OCI-LY7 (cell line): ENCODE results near the gene GRIA1. TPM values are rescaled to one million over a fixed set of nuclear protein-coding genes. Genes with fewer than 3 reads are reported as not detected.

Experiments
- BruUV-seq: library from RNA; stranded (reverse); fragments of 400-500 nt; replicated peaks from 2 replicates; lab custom pipeline; 2021; lab: Mats Ljungman, UMichigan
- CTCF ChIA-PET: fragments of 300-600 bp; sonication (Branson Sonifier 250); formaldehyde crosslinking; loops from one replicate; lab custom pipeline; 2022; ENCODE audit warnings: antibody characterized with exemption; ENCODE audit not compliant: unreplicated experiment; lab: Charles Lee
- POLR2A ChIA-PET: fragments of 300-600 bp; sonication (Branson Sonifier 250); formaldehyde crosslinking; loops from one replicate; lab custom pipeline; 2022; ENCODE audit warnings: antibody characterized with exemption; lab: Charles Lee
- DNase-seq: peaks from one replicate; pipeline ENCODE4 v3.0.0-alpha.2; 2015; ENCODE audit warnings: low spot score
- H2AFZ ChIP-seq: fragments of 200-600 bp; sonication (generic), shearing (Covaris generic); 2 replicates; pipeline ENCODE4 v1.6.1; 2014; ENCODE audit warnings: mild to moderate bottlenecking, antibody characterized with exemption, low read length, moderate library complexity
- H3K27ac ChIP-seq: fragments of 200-600 bp; sonication (generic); 2 replicates; pipeline ENCODE4 v1.5.1; 2014; ENCODE audit warnings: mixed run types, low read depth, mild to moderate bottlenecking, moderate library complexity, low read length, inconsistent platforms; ENCODE audit not compliant: poor library complexity, severe bottlenecking
- H3K36me3 ChIP-seq: fragments of 200-600 bp; sonication (generic); 2 replicates; pipeline ENCODE4 v1.6.1; 2014; ENCODE audit warnings: mild to moderate bottlenecking, antibody characterized with exemption, low read length, moderate library complexity, mixed read lengths; ENCODE audit not compliant: insufficient read depth
- H3K4me1 ChIP-seq: fragments of 200-600 bp; sonication (generic); 2 replicates; pipeline ENCODE4 v1.5.1; 2014; ENCODE audit warnings: mild to moderate bottlenecking, low read length; ENCODE audit not compliant: insufficient read depth, poor library complexity, severe bottlenecking
- H3K4me2 ChIP-seq: fragments of 200-600 bp; sonication (generic); 2 replicates; pipeline ENCODE4 v1.6.1; 2014; ENCODE audit warnings: mild to moderate bottlenecking, low read length
- H3K4me3 ChIP-seq: fragments of 200-600 bp; sonication (generic); 2 replicates; pipeline ENCODE4 v1.5.1; 2014; ENCODE audit warnings: mild to moderate bottlenecking, low read depth, low read length; ENCODE audit not compliant: poor library complexity, severe bottlenecking
- H3K79me2 ChIP-seq: fragments of 200-600 bp; sonication (generic); 2 replicates; pipeline ENCODE4 v1.6.1; 2016; ENCODE audit warnings: low read depth, mild to moderate bottlenecking, low read length, moderate library complexity, mixed read lengths; ENCODE audit not compliant: insufficient read depth
- H3K9me2 ChIP-seq: fragments of 200-600 bp; sonication (generic); 2 replicates; pipeline ENCODE4 v1.6.1; 2016; ENCODE audit warnings: mild to moderate bottlenecking, low read length, mixed read lengths; ENCODE audit not compliant: insufficient read depth
- H3K9me3 ChIP-seq: fragments of 200-600 bp; sonication (generic); 2 replicates; pipeline ENCODE4 v1.6.1; 2014; ENCODE audit warnings: mild to moderate bottlenecking, mixed run types, low read length, mixed read lengths
- H4K20me1 ChIP-seq: fragments of 200-600 bp; sonication (generic); 2 replicates; pipeline ENCODE4 v1.6.1; 2014; ENCODE audit warnings: mild to moderate bottlenecking, antibody characterized with exemption, low read length, moderate library complexity, mixed read lengths; ENCODE audit not compliant: insufficient read depth
- CTCF ChIP-seq: fragments of 200-600 bp; sonication (generic); conservative IDR thresholded peaks from 2 replicates; pipeline ENCODE4 v1.5.1; 2014; ENCODE audit warnings: mild to moderate bottlenecking, antibody characterized with exemption, low read length, moderate library complexity, mixed read lengths
- EZH2phosphoT487 ChIP-seq: fragments of 200-600 bp; sonication (generic); IDR thresholded peaks from 2 replicates; pipeline ENCODE4 v1.6.1; 2018; ENCODE audit warnings: low read depth, borderline replicate concordance, mild to moderate bottlenecking, mixed run types, antibody characterized with exemption, low read length, moderate library complexity, mixed read lengths
- intact Hi-C: fragments of 100-400 bp; cut with micrococcal nuclease; formaldehyde crosslinking; loops from one replicate; pipeline ENCODE4 v1.10.0; 2022; ENCODE audit not compliant: unreplicated experiment
- total RNA-seq, 2 experiments: library from RNA; depleted of rRNA in 1 of 2; stranded (reverse); fragments of >200 nt in 1 of 2; shearing (Covaris generic) in 1 of 2; gene quantifications; 2 replicates each; pipeline ENCODE4 v1.2.3, GENCODE V29; 2014 to 2022

The GRIA1 gene
- total RNA-seq, 2 experiments from 2014 or later, result not detected

- no peaks in the 10 kb centered on the region for H3K9me2 ChIP-seq
- DNase-seq, result no peak
- no peak overlapping the region for H3K4me2 ChIP-seq
- no peaks in the 10 kb centered on the region for H3K79me2 ChIP-seq
- intact Hi-C loops, result no loop called here
- POLR2A ChIA-PET, result interaction anchor here (1.9 kb wide), 1 partner anchor 14 kb away, joined by 4 read pairs; no protein-coding TSS in a partner anchor
- no peaks in the 10 kb centered on the region for H3K9me3 ChIP-seq
- no peaks in the 10 kb centered on the region for H3K4me1 ChIP-seq
- H2AFZ ChIP-seq, result no peak overlapping the region
- CTCF ChIA-PET, result no interaction called here
- H4K20me1 ChIP-seq, result no peaks in the 10 kb centered on the region
- H3K27ac ChIP-seq, result no peak overlapping the region
- TF ChIP-seq CTCF (no peak), EZH2phosphoT487 (no peak)
- H3K36me3 ChIP-seq, result no peaks in the 10 kb centered on the region
- BruUV-seq, result no TSS peak
- H3K4me3 ChIP-seq, result no peak overlapping the region
These were observed 149.8 kb downstream of the GRIA1 start for GRCh38 chr5:153640293-153640692.

- Histone ChIP-seq H3K79me2 (no peaks in the 10 kb centered on the region), H2AFZ (no peak overlapping the region), H3K36me3 (no peaks in the 10 kb centered on the region), H3K9me3 (no peaks in the 10 kb centered on the region), H3K4me1 (no peaks in the 10 kb centered on the region), H3K4me2 (no peak overlapping the region), H4K20me1 (no peaks in the 10 kb centered on the region), H3K9me2 (no peaks in the 10 kb centered on the region), H3K4me3 (no peak overlapping the region), H3K27ac (no peak overlapping the region)
- no TSS peak for BruUV-seq
- ChIA-PET POLR2A (interaction anchor here (0.9 kb wide), 1 partner anchor 14 kb away, joined by 3 read pairs; no protein-coding TSS in a partner anchor), CTCF (no interaction called here)
- intact Hi-C loops, result no loop called here
- no peak for DNase-seq
- TF ChIP-seq CTCF, result no peak
- no peak for TF ChIP-seq EZH2phosphoT487
These were observed 150.8 kb downstream of the GRIA1 start for GRCh38 chr5:153641183-153641688.

GRCh38 chr5:153654504-153655200 is 164.2 kb downstream of the GRIA1 start:
- POLR2A ChIA-PET, result interaction anchor here (1.1 to 4.2 kb wide), 7 partner anchors 9 to 66 kb away, joined by 3 to 10 read pairs (median 4); no protein-coding TSS in a partner anchor
- DNase-seq, result no peak
- intact Hi-C loops, result no loop called here
- CTCF ChIA-PET, result no interaction called here
- no peaks in the 10 kb centered on the region for H3K79me2 ChIP-seq
- H4K20me1 ChIP-seq, result no peaks in the 10 kb centered on the region
- H3K27ac ChIP-seq, result no peak overlapping the region
- H3K36me3 ChIP-seq, result no peaks in the 10 kb centered on the region
- H2AFZ ChIP-seq, result no peak overlapping the region
- BruUV-seq, result no TSS peak
- H3K4me2 ChIP-seq, result no peak overlapping the region
- H3K9me3 ChIP-seq, result no peaks in the 10 kb centered on the region
- H3K4me1 ChIP-seq, result peaks cover 7% of the 10 kb centered on the region
- no peaks in the 10 kb centered on the region for H3K9me2 ChIP-seq
- TF ChIP-seq CTCF, result no peak
- TF ChIP-seq EZH2phosphoT487, result no peak
- H3K4me3 ChIP-seq, result no peak overlapping the region
